ENCODE data around the gene PKP1.

DNA sequence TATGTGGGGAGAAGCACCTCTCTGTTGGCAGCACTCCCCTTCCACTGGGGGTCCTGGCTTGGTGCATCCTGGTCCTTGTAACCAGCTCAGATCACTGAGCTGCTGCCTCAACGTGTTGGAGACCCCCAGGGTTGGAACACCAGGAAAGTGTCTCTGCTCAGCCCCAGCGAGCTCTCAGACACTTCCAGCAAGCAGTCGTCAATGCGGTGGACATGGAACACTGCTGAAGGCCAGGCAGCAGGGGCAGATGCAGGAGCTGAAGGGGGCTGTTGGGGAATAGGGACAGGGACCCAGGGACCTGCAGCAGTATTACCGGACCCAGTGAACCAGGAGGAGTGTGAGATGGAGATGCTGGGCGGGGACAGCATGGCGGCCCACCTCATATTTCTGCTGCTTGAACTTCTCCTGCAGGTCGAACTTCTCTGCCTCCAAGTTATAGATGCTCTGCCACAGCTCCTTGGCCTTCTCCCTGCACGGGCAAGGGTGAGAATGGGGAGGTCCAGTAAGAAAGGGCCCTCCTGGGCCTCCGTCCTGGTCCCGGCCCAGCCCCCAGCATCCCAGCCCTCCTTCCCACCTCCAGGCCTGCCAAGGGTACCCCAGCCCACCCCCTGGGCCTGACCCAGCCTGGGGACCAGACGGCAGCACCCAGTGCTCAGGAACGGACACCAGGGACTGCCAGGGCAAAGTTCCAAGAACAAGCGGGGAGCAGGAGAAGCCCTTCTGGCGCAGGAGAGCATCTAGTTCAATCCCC is 77.8 kb downstream of the PKP1 start:
- TF ChIP-seq, protein P1, sequence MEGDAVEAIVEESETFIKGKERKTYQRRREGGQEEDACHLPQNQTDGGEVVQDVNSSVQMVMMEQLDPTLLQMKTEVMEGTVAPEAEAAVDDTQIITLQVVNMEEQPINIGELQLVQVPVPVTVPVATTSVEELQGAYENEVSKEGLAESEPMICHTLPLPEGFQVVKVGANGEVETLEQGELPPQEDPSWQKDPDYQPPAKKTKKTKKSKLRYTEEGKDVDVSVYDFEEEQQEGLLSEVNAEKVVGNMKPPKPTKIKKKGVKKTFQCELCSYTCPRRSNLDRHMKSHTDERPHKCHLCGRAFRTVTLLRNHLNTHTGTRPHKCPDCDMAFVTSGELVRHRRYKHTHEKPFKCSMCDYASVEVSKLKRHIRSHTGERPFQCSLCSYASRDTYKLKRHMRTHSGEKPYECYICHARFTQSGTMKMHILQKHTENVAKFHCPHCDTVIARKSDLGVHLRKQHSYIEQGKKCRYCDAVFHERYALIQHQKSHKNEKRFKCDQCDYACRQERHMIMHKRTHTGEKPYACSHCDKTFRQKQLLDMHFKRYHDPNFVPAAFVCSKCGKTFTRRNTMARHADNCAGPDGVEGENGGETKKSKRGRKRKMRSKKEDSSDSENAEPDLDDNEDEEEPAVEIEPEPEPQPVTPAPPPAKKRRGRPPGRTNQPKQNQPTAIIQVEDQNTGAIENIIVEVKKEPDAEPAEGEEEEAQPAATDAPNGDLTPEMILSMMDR (IDR thresholded peaks at IDR 0.05): no peak
- TF ChIP-seq POLR2A (IDR thresholded peaks at IDR 0.05): no peak
